ENCODE data around the gene KLHL29.

GRCh38 chr2:23695214-23695889, 310.4 kb downstream of the KLHL29 start:
- TF ChIP-seq POLR2A (IDR thresholded peaks at IDR 0.05) (no peak), CTCF (IDR thresholded peaks at IDR 0.05) (no peak)
